ENCODE measurements around the gene DDX11.
"Not testable (repeated sequence)": the region's sequence is repeated elsewhere in the genome, so short reads cannot be mapped to it uniquely, and the experiment has no call there.

The DDX11 gene

GRCh38 chr12:31117203-31118011 is 43.7 kb downstream of the DDX11 start:
- Histone ChIP-seq H3K9ac (ENCODE audit: insufficient read length) (peak overlapping the region; percentile 60), H3K9me3 (ENCODE audit: low read depth, low read length) (no peaks in the 10 kb centered on the region), H3K36me3 (ENCODE audit: insufficient read depth, low read length) (no peaks in the 10 kb centered on the region), H3K27ac (no peak overlapping the region), H3K4me3 (peak overlapping the region; percentile 90)
- DNase-seq (ENCODE audit: low read depth, low spot score) = no peak
- no peak for TF ChIP-seq FOXP2 (optimal IDR thresholded peaks at IDR 0.05; ENCODE audit: control extremely low read depth, extremely low read length, insufficient read depth)
- TF ChIP-seq EZH2 (IDR thresholded peaks at IDR 0.05) = no peak
- no peak for TF ChIP-seq POLR2AphosphoS5 (IDR thresholded peaks at IDR 0.05; ENCODE audit: borderline replicate concordance, low read depth, low read length)

- Histone ChIP-seq H3K27ac (no peak overlapping the region), H3K9ac (ENCODE audit: insufficient read length) (peak overlapping the region; percentile 59), H3K4me3 (peak overlapping the region; percentile 90), H3K9me3 (ENCODE audit: low read depth, low read length) (no peaks in the 10 kb centered on the region), H3K36me3 (ENCODE audit: insufficient read depth, low read length) (no peaks in the 10 kb centered on the region)
- DNase-seq (ENCODE audit: low read depth, low spot score) = no peak
- no peak for TF ChIP-seq FOXP2 (optimal IDR thresholded peaks at IDR 0.05; ENCODE audit: control extremely low read depth, extremely low read length, insufficient read depth)
- TF ChIP-seq POLR2AphosphoS5 (IDR thresholded peaks at IDR 0.05; ENCODE audit: borderline replicate concordance, low read depth, low read length) = no peak
- TF ChIP-seq EZH2 (IDR thresholded peaks at IDR 0.05) = no peak
Measured at GRCh38 chr12:31118347-31119191, 44.9 kb downstream of the DDX11 start.

GRCh38 chr12:31119192-31119802 is 45.6 kb downstream of the DDX11 start:
- no peak for TF ChIP-seq EZH2 (IDR thresholded peaks at IDR 0.05)
- TF ChIP-seq POLR2AphosphoS5 (IDR thresholded peaks at IDR 0.05; ENCODE audit: borderline replicate concordance, low read depth, low read length) = no peak
- TF ChIP-seq FOXP2 (optimal IDR thresholded peaks at IDR 0.05; ENCODE audit: control extremely low read depth, extremely low read length, insufficient read depth) = no peak
- Histone ChIP-seq H3K36me3 (ENCODE audit: insufficient read depth, low read length) (no peaks in the 10 kb centered on the region), H3K9ac (ENCODE audit: insufficient read length) (peak overlapping the region; percentile 28), H3K9me3 (ENCODE audit: low read depth, low read length) (no peaks in the 10 kb centered on the region), H3K27ac (no peak overlapping the region), H3K4me3 (peak overlapping the region; percentile 90)
- DNase-seq (ENCODE audit: low read depth, low spot score) = no peak

- no peak overlapping the region for H3K9ac ChIP-seq (ENCODE audit: insufficient read length)
- TF ChIP-seq POLR2AphosphoS5 (IDR thresholded peaks at IDR 0.05; ENCODE audit: borderline replicate concordance, low read depth, low read length) (no peak), FOXP2 (optimal IDR thresholded peaks at IDR 0.05; ENCODE audit: control extremely low read depth, extremely low read length, insufficient read depth) (no peak), EZH2 (IDR thresholded peaks at IDR 0.05) (no peak)
- H3K9me3 ChIP-seq (ENCODE audit: low read depth, low read length) = no peaks in the 10 kb centered on the region
- peak overlapping the region; percentile 90 for H3K4me3 ChIP-seq
- H3K36me3 ChIP-seq (ENCODE audit: insufficient read depth, low read length) = no peaks in the 10 kb centered on the region
- DNase-seq (ENCODE audit: low read depth, low spot score) = no peak
- no peak overlapping the region for H3K27ac ChIP-seq
Measured at GRCh38 chr12:31119803-31120211, 46.1 kb downstream of the DDX11 start.

- Histone ChIP-seq H3K27ac (no peak overlapping the region), H3K4me3 (peak overlapping the region; percentile 90), H3K9ac (ENCODE audit: insufficient read length) (no peak overlapping the region), H3K36me3 (ENCODE audit: insufficient read depth, low read length) (no peaks in the 10 kb centered on the region), H3K9me3 (ENCODE audit: low read depth, low read length) (no peaks in the 10 kb centered on the region)
- TF ChIP-seq EZH2 (IDR thresholded peaks at IDR 0.05) (no peak), FOXP2 (optimal IDR thresholded peaks at IDR 0.05; ENCODE audit: control extremely low read depth, extremely low read length, insufficient read depth) (no peak), POLR2AphosphoS5 (IDR thresholded peaks at IDR 0.05; ENCODE audit: borderline replicate concordance, low read depth, low read length) (no peak)
- no peak for DNase-seq (ENCODE audit: low read depth, low spot score)
Measured at GRCh38 chr12:31120392-31121008, 46.8 kb downstream of the DDX11 start.

- not testable (repeated sequence) for H3K9me3 ChIP-seq (ENCODE audit: low read depth, low read length); H3K4me3 ChIP-seq; H3K36me3 ChIP-seq (ENCODE audit: insufficient read depth, low read length); DNase-seq (ENCODE audit: low read depth, low spot score); H3K9ac ChIP-seq (ENCODE audit: insufficient read length); H3K27ac ChIP-seq
Measured at GRCh38 chr12:31121022-31121728, 47.5 kb downstream of the DDX11 start.

- no peak for DNase-seq (ENCODE audit: low read depth, low spot score)
- no peaks in the 10 kb centered on the region for H3K36me3 ChIP-seq (ENCODE audit: insufficient read depth, low read length)
- H3K4me3 ChIP-seq = no peak overlapping the region
- TF ChIP-seq FOXP2 (optimal IDR thresholded peaks at IDR 0.05; ENCODE audit: control extremely low read depth, extremely low read length, insufficient read depth) (no peak), POLR2AphosphoS5 (IDR thresholded peaks at IDR 0.05; ENCODE audit: borderline replicate concordance, low read depth, low read length) (no peak), EZH2 (IDR thresholded peaks at IDR 0.05) (no peak)
- no peak overlapping the region for H3K27ac ChIP-seq
- H3K9me3 ChIP-seq (ENCODE audit: low read depth, low read length) = no peaks in the 10 kb centered on the region
- H3K9ac ChIP-seq (ENCODE audit: insufficient read length) = no peak overlapping the region
Measured at GRCh38 chr12:31122481-31122880, 48.8 kb downstream of the DDX11 start.

- H3K4me3 ChIP-seq; H3K36me3 ChIP-seq (ENCODE audit: insufficient read depth, low read length); H3K27ac ChIP-seq; H3K9me3 ChIP-seq (ENCODE audit: low read depth, low read length); H3K9ac ChIP-seq (ENCODE audit: insufficient read length); DNase-seq (ENCODE audit: low read depth, low spot score): not testable (repeated sequence)
Measured at GRCh38 chr12:31124158-31124557, 50.5 kb downstream of the DDX11 start.

- not testable (repeated sequence) for H3K4me3 ChIP-seq; H3K9me3 ChIP-seq (ENCODE audit: low read depth, low read length); H3K36me3 ChIP-seq (ENCODE audit: insufficient read depth, low read length); H3K9ac ChIP-seq (ENCODE audit: insufficient read length); DNase-seq (ENCODE audit: low read depth, low spot score); H3K27ac ChIP-seq
Measured at GRCh38 chr12:31125171-31125570, 51.5 kb downstream of the DDX11 start.

GRCh38 chr12:31127209-31127848 is 53.7 kb downstream of the DDX11 start:
- H3K9me3 ChIP-seq (ENCODE audit: low read depth, low read length) = not testable (repeated sequence)

GRCh38 chr12:31136581-31136980 is 62.9 kb downstream of the DDX11 start:
- not testable (repeated sequence) for H3K4me3 ChIP-seq; DNase-seq (ENCODE audit: low read depth, low spot score); H3K27ac ChIP-seq; H3K36me3 ChIP-seq (ENCODE audit: insufficient read depth, low read length); H3K9me3 ChIP-seq (ENCODE audit: low read depth, low read length); H3K9ac ChIP-seq (ENCODE audit: insufficient read length)

More at GRCh38 chr12:31127209-31127848, 53.7 kb downstream of the DDX11 start:
- not testable (repeated sequence) for DNase-seq (ENCODE audit: low read depth, low spot score); H3K27ac ChIP-seq; H3K4me3 ChIP-seq; H3K36me3 ChIP-seq (ENCODE audit: insufficient read depth, low read length); H3K9ac ChIP-seq (ENCODE audit: insufficient read length)

All from SK-N-MC (cell line).